Mammary epithelial cell (primary cell): Measurements from ENCODE around the gene DCXR.

Source experiments
- CTCF ChIP-seq, 2 donors: IDR thresholded peaks in 1 of 2; conservative IDR thresholded peaks in 1 of 2; 2 replicates each; pipeline ENCODE4 v1.5.1; 2011 to 2012; ENCODE audit warnings: inconsistent platforms in 2 of 2, low read length in 2 of 2, mild to moderate bottlenecking in 2 of 2, control low read depth in 1 of 2, low read depth in 1 of 2; ENCODE audit not compliant: insufficient read depth in 1 of 2; ENCODE audit errors: extremely low read depth in 1 of 2
- EZH2 ChIP-seq: IDR thresholded peaks from 2 replicates; pipeline ENCODE4 v1.6.1; 2012; ENCODE audit warnings: low read length, inconsistent platforms, borderline replicate concordance

- TF ChIP-seq CTCF (conservative IDR thresholded peaks at IDR 0.05 in 1 of 2, IDR thresholded peaks at IDR 0.05 in 1 of 2; ENCODE audit: extremely low read depth in 1 of 2, insufficient read depth in 1 of 2, low read depth in 1 of 2, low read length in 2 of 2) (no peak), EZH2 (no peak)
These were observed 9.3 kb downstream of the DCXR start for GRCh38 chr17:82028246-82028645.
